ENCODE measurements around the gene RNF113B.

- no peak for TF ChIP-seq CTCF (IDR thresholded peaks at IDR 0.05)
- TF ChIP-seq POLR2A (IDR thresholded peaks at IDR 0.05; ENCODE audit: low read length): no peak
- no peak for TF ChIP-seq RNF2 (IDR thresholded peaks at IDR 0.05; ENCODE audit: borderline replicate concordance, low read depth)
- TF ChIP-seq BHLHE40 (IDR thresholded peaks at IDR 0.05; ENCODE audit: low read depth, low read length): no peak
- no peak for TF ChIP-seq ZFP36 (IDR thresholded peaks at IDR 0.05; ENCODE audit: borderline replicate concordance, partially characterized antibody)
- TF ChIP-seq FOSL2 (IDR thresholded peaks at IDR 0.05): no peak
- TF ChIP-seq FOSL2 (CRISPR knock-in tag; IDR thresholded peaks at IDR 0.05): no peak
Measured at GRCh38 chr13:98195054-98195791, 18.2 kb upstream of the RNF113B start.
